Cardiac muscle cell (in vitro differentiated cells and primary cell): Measurements from ENCODE around the gene ATG14. TPM values are rescaled to one million over a fixed set of nuclear protein-coding genes. Genes with fewer than 3 reads are reported as not detected.
"Not testable (repeated sequence)": the region's sequence is repeated elsewhere in the genome, so short reads cannot be mapped to it uniquely, and the experiment has no call there.

Source experiments
- DNase-seq, 2 donors: peaks; one replicate each; pipeline versions ENCODE4 v3.0.0 to v3.0.0-alpha.2; 2010 to 2017; ENCODE audit warnings: low read depth in 1 of 2, low spot score in 1 of 2
- H3K27ac ChIP-seq: fragments of 200-600 bp; sonication (generic); 2 replicates; pipeline ENCODE4 v1.5.1; 2016
- H3K27me3 ChIP-seq: fragments of 200-600 bp; sonication (generic); 2 replicates; pipeline ENCODE4 v1.6.0; 2016; ENCODE audit warnings: control low read depth
- H3K36me3 ChIP-seq: fragments of 200-600 bp; sonication (generic); 2 replicates; pipeline ENCODE4 v1.5.1; 2016; ENCODE audit warnings: control low read depth
- H3K4me1 ChIP-seq: fragments of 200-600 bp; sonication (generic); 2 replicates; pipeline ENCODE4 v1.8.1; 2017; ENCODE audit warnings: low read depth, mild to moderate bottlenecking, mixed run types
- H3K4me3 ChIP-seq: fragments of 200-600 bp; sonication (generic); 2 replicates; pipeline ENCODE4 v1.5.1; 2016; ENCODE audit warnings: mild to moderate bottlenecking
- H3K9me3 ChIP-seq: fragments of 200-600 bp; sonication (generic); 2 replicates; pipeline ENCODE4 v1.5.1; 2017; ENCODE audit warnings: low read depth, mild to moderate bottlenecking, control low read depth
- CTCF ChIP-seq: IDR thresholded peaks from 2 replicates; pipeline ENCODE4 v1.5.1; 2012; ENCODE audit warnings: low read depth, mild to moderate bottlenecking, low read length
- polyA plus RNA-seq: library from polyadenylated mRNA; unstranded; fragments of >200 nt; fragmentation: Nextera tagmentation; extraction: Ambion mirVana; gene quantifications from 2 replicates; pipeline ENCODE4 v1.2.1, GENCODE V29; 2016
- total RNA-seq: library from RNA; depleted of rRNA; stranded (reverse); fragments of >200 nt; gene quantifications from 2 replicates; pipeline ENCODE4 v1.2.3, GENCODE V29; 2016

ATG14 gene
- total and polyA plus RNA-seq, 2 experiments from 2014 or later: 2.5 to 11.7 TPM

DNA sequence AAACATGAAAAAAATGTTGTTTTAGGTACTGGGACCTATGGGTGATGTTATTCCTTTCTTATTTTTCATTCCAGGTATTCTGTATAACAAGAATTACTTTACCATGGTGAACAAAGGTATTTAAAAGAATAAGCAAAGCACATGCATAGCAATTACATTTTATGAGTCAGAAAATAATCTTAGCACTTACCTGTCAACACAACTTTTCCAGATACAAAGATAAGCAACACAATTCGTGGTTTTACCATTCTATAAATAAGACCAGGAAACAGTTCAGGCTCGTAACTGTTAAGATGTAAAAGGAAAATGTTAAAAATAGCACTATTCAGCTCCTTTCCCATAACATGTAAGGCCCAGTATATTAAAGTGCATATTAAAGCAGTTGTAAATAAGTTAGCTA is 12.3 kb upstream of the ATG14 start:
- H3K4me3 ChIP-seq: no peak overlapping the region
- H3K9me3 ChIP-seq: no peaks in the 10 kb centered on the region
- TF ChIP-seq CTCF: no peak
- H3K4me1 ChIP-seq: peaks cover 14% of the 10 kb centered on the region
- H3K27me3 ChIP-seq: no peaks in the 10 kb centered on the region
- no peaks in the 10 kb centered on the region for H3K36me3 ChIP-seq
- H3K27ac ChIP-seq: peak overlapping the region; percentile 43
- no peak for DNase-seq

DNA sequence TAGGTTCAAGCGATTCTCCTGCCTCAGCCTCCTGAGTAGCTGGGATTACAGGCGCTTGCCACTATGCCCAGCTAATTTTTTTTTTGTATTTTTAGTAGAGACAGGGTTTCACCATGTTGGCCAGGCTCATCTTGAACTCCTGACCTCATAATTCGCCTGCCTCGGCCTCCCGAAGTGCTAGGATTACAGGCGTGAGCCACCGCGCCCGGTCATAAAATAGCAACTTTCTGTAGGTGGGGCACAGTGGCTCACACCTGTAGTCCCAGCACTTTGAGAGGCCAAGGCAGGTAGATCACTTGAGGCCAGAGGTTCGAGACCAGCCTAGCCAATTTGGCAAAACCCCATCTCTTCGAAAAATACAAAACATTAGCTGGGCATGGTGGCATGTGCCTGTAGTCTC is 10.7 kb upstream of the ATG14 start:
- not testable (repeated sequence) for DNase-seq, H3K4me3 ChIP-seq, H3K27me3 ChIP-seq, H3K9me3 ChIP-seq, H3K36me3 ChIP-seq, H3K27ac ChIP-seq
- H3K4me1 ChIP-seq: peaks cover 14% of the 10 kb centered on the region

GRCh38 chr14:55419663-55420062 is 8.0 kb upstream of the ATG14 start:
- TF ChIP-seq CTCF: no peak
- no peak overlapping the region for H3K27ac ChIP-seq
- DNase-seq: no peak
- H3K27me3 ChIP-seq: no peaks in the 10 kb centered on the region
- H3K4me3 ChIP-seq: no peak overlapping the region
- H3K4me1 ChIP-seq: peaks cover 9% of the 10 kb centered on the region
- no peaks in the 10 kb centered on the region for H3K9me3 ChIP-seq
- no peaks in the 10 kb centered on the region for H3K36me3 ChIP-seq

- H3K27me3 ChIP-seq: no peaks in the 10 kb centered on the region
- H3K4me1 ChIP-seq: no peaks in the 10 kb centered on the region
- no peak for TF ChIP-seq CTCF
- H3K36me3 ChIP-seq: no peaks in the 10 kb centered on the region
- no peaks in the 10 kb centered on the region for H3K9me3 ChIP-seq
- no peak overlapping the region for H3K4me3 ChIP-seq
- no peak for DNase-seq
- no peak overlapping the region for H3K27ac ChIP-seq
Measured at GRCh38 chr14:55418411-55418810, 6.8 kb upstream of the ATG14 start.

DNA sequence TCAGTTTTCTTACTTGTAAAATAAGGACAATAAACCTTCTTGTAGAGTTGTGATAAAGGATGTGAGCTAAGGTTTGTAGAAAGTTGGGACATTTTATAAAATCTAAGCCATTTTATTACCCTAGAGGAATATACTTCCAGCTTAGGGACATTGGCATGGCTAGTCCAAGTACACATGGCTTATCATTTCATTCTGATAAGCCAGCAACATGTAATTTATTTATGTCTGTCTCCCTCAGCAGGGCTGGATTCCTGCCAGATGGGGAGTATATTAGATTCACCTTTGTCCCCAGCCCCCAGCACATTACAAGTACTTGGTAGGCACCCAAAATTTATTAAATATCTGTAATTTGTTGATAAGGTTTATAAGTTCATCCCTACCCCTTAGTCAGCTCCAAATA is 6.3 kb upstream of the ATG14 start:
- no peaks in the 10 kb centered on the region for H3K4me1 ChIP-seq
- no peaks in the 10 kb centered on the region for H3K9me3 ChIP-seq
- H3K36me3 ChIP-seq: no peaks in the 10 kb centered on the region
- no peak overlapping the region for H3K4me3 ChIP-seq
- no peak for TF ChIP-seq CTCF
- no peaks in the 10 kb centered on the region for H3K27me3 ChIP-seq
- no peak overlapping the region for H3K27ac ChIP-seq
- no peak for DNase-seq

GRCh38 chr14:55416866-55417265 is 5.2 kb upstream of the ATG14 start:
- no peak overlapping the region for H3K4me3 ChIP-seq
- DNase-seq: peak; percentile 26 to 53

More at GRCh38 chr14:55416866-55417265, 5.2 kb upstream of the ATG14 start:
- peak; percentile 52 for TF ChIP-seq CTCF
- Histone ChIP-seq H3K27me3 (no peaks in the 10 kb centered on the region), H3K36me3 (no peaks in the 10 kb centered on the region), H3K27ac (no peak overlapping the region), H3K4me1 (no peaks in the 10 kb centered on the region), H3K9me3 (no peaks in the 10 kb centered on the region)
